ENCODE results near the gene PPP4R3A. TPM values are rescaled to one million over a fixed set of nuclear protein-coding genes. Genes with fewer than 3 reads are reported as not detected.

The PPP4R3A gene
- 38.3 TPM for total RNA-seq
- long read RNA-seq, full-length matches to known transcripts: 61 of 72 reads
- long read RNA-seq, partial matches to known transcripts: 1 of 72 reads
- long read RNA-seq, other reads (novel, unspliced or antisense): 10 of 72 reads

GRCh38 chr14:91510171-91511042 is at the start of gene PPP4R3A:
PPP4R3A (minus strand) TSS chr14:91510310; CDS start chr14:91509647, 663 bp downstream.
- Histone ChIP-seq H3K27ac (replicated peaks) (peak within 1 kb of the TSS; percentile 99), H3K4me1 (peaks cover 57% of the 10 kb centered on the region), H3K36me3 (peaks cover 10% of the 10 kb centered on the region), H3K9me3 (replicated peaks) (no peaks in the 10 kb centered on the region), H3K4me3 (peak within 1 kb of the TSS; percentile 96), H3K27me3 (ENCODE audit: low read depth) (no peaks in the 10 kb centered on the region)
- no peak for TF ChIP-seq CTCF (IDR thresholded peaks at IDR 0.05; ENCODE audit: borderline replicate concordance)
- peak; percentile 95 for DNase-seq
- intact Hi-C loops (cut with micrococcal nuclease): no loop called here

DNA sequence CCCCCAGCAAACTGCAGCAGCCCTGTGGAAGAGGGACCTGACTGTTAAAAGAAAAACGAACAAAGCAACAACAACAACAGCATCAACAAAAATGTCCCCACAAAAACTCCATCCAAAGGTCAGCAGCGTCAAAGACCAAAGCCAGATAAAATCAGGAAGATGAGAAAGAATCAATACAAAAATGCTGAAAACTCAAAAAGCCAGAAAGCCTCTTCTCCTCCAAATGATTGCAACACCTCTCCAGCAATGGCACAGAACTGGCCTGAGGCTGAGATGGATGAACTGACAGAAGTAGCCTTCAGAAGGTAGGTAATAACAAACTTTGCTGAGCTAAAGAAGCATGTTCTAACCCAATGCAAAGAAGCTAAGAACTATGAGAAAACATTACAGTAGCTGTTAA is 45.4 kb upstream of the PPP4R3A start:
- Histone ChIP-seq H3K27ac (replicated peaks) (no peak overlapping the region), H3K36me3 (no peaks in the 10 kb centered on the region), H3K4me1 (no peaks in the 10 kb centered on the region), H3K4me3 (no peak overlapping the region), H3K9me3 (replicated peaks) (peaks cover 11% of the 10 kb centered on the region), H3K27me3 (ENCODE audit: low read depth) (peaks cover 30% of the 10 kb centered on the region)
- DNase-seq: no peak
- TF ChIP-seq CTCF (IDR thresholded peaks at IDR 0.05; ENCODE audit: borderline replicate concordance): no peak
- intact Hi-C loops (cut with micrococcal nuclease): no loop called here

- no peaks in the 10 kb centered on the region for H3K4me1 ChIP-seq
- no peak for TF ChIP-seq CTCF (IDR thresholded peaks at IDR 0.05; ENCODE audit: borderline replicate concordance)
- intact Hi-C loops (cut with micrococcal nuclease): no loop called here
Measured at GRCh38 chr14:91554535-91555332, 44.6 kb upstream of the PPP4R3A start.

DNA sequence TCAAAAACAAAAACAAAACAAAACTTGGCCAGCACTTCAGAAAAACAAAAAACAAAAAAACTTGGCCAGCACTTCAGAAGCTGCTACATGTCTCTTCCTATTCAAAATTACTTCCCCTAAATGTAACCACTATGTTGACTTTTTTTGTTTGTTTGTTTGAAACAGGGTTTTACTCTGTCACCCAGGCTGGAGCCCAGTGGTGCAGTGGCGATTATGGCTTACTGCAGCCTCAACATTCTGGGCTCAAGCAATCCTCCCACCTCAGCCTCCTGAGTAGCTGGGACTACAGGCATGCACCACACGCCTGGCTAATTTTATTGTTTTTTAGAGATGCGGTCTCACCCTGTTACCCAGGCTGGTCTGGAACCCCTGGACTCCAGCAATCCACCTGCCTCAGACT is 38.0 kb upstream of the PPP4R3A start:
- no peak overlapping the region for H3K27ac ChIP-seq (replicated peaks)
- no peak for TF ChIP-seq CTCF (IDR thresholded peaks at IDR 0.05; ENCODE audit: borderline replicate concordance)
- intact Hi-C loops (cut with micrococcal nuclease): no loop called here
- no peak for DNase-seq
- H3K9me3 ChIP-seq (replicated peaks): no peaks in the 10 kb centered on the region
- H3K4me3 ChIP-seq: no peak overlapping the region
- H3K4me1 ChIP-seq: no peaks in the 10 kb centered on the region
- peaks cover 38% of the 10 kb centered on the region for H3K27me3 ChIP-seq (ENCODE audit: low read depth)
- no peaks in the 10 kb centered on the region for H3K36me3 ChIP-seq

More at GRCh38 chr14:91554535-91555332, 44.6 kb upstream of the PPP4R3A start:
- Histone ChIP-seq H3K27ac (replicated peaks) (no peak overlapping the region), H3K9me3 (replicated peaks) (peaks cover 9% of the 10 kb centered on the region), H3K4me3 (no peak overlapping the region), H3K27me3 (ENCODE audit: low read depth) (peaks cover 32% of the 10 kb centered on the region), H3K36me3 (no peaks in the 10 kb centered on the region)
- DNase-seq: no peak

GRCh38 chr14:91545946-91546716 is 36.0 kb upstream of the PPP4R3A start:
- H3K4me3 ChIP-seq: no peak overlapping the region
- no peaks in the 10 kb centered on the region for H3K4me1 ChIP-seq
- H3K27ac ChIP-seq (replicated peaks): no peak overlapping the region
- H3K27me3 ChIP-seq (ENCODE audit: low read depth): peaks cover 34% of the 10 kb centered on the region
- H3K9me3 ChIP-seq (replicated peaks): peaks cover 14% of the 10 kb centered on the region
- no peak for DNase-seq
- H3K36me3 ChIP-seq: no peaks in the 10 kb centered on the region
- no peak for TF ChIP-seq CTCF (IDR thresholded peaks at IDR 0.05; ENCODE audit: borderline replicate concordance)
- intact Hi-C loops (cut with micrococcal nuclease): no loop called here
